Caco-2 (cell line): ENCODE data around the gene SRP72. TPM values are rescaled to one million over a fixed set of nuclear protein-coding genes. Genes with fewer than 3 reads are reported as not detected.
A peak's percentile ranks its signal among the peaks of the same experiment; 100 is the strongest.
"Not testable (repeated sequence)": the region's sequence is repeated elsewhere in the genome, so short reads cannot be mapped to it uniquely, and the experiment has no call there.

ENCODE experiments used
- BruUV-seq: library from RNA; stranded (reverse); fragments of 400-500 nt; replicated peaks from 2 replicates; lab custom pipeline; 2021; lab: Mats Ljungman, UMichigan
- CTCF ChIA-PET: fragments of 300-600 bp; sonication (Branson Sonifier 250); formaldehyde crosslinking; loops from one replicate; lab custom pipeline; 2022; ENCODE audit warnings: antibody characterized with exemption; lab: Charles Lee
- POLR2A ChIA-PET: fragments of 300-600 bp; sonication (Branson Sonifier 250); formaldehyde crosslinking; loops from one replicate; lab custom pipeline; 2022; ENCODE audit warnings: antibody characterized with exemption; lab: Charles Lee
- DNase-seq, 2 experiments: peaks; one replicate each; pipeline versions ENCODE4 v3.0.0 to v3.0.0-alpha.2; 2020 to 2022
- H3K27me3 ChIP-seq: replicated peaks from 2 replicates; pipeline ENCODE4 v1.6.0; 2011; ENCODE audit warnings: low read length; ENCODE audit not compliant: control insufficient read depth, insufficient read depth
- H3K36me3 ChIP-seq: 2 replicates; pipeline ENCODE4 v1.5.1; 2011; ENCODE audit warnings: low read length; ENCODE audit not compliant: control insufficient read depth, insufficient read depth
- H3K4me1 ChIP-seq: fragments of 250-450 bp; sonication (Bioruptor Pico); 2 replicates; pipeline ENCODE4 v1.5.1; 2020; ENCODE audit warnings: mild to moderate bottlenecking
- H3K4me3 ChIP-seq: 2 replicates; pipeline ENCODE4 v1.5.1; 2011; ENCODE audit warnings: low read depth, mild to moderate bottlenecking, control low read depth, low read length
- H3K9me3 ChIP-seq: fragments of 250-450 bp; sonication (Bioruptor Pico); 2 replicates; pipeline ENCODE4 v1.5.1; 2020; ENCODE audit warnings: mild to moderate bottlenecking, moderate library complexity
- H3K27ac Mint-ChIP-seq: one replicate; pipeline ENCODE4 v1.8.0; 2022; ENCODE audit warnings: mixed read lengths; ENCODE audit not compliant: unreplicated experiment
- H3K27me3 Mint-ChIP-seq: one replicate; pipeline ENCODE4 v1.8.0; 2022; ENCODE audit warnings: mixed read lengths; ENCODE audit not compliant: insufficient read depth, unreplicated experiment
- H3K36me3 Mint-ChIP-seq: one replicate; pipeline ENCODE4 v1.8.0; 2022; ENCODE audit warnings: mild to moderate bottlenecking, mixed read lengths; ENCODE audit not compliant: insufficient read depth, unreplicated experiment
- H3K4me1 Mint-ChIP-seq: one replicate; pipeline ENCODE4 v1.8.0; 2022; ENCODE audit warnings: low read depth, mixed read lengths; ENCODE audit not compliant: unreplicated experiment
- H3K4me3 Mint-ChIP-seq: one replicate; pipeline ENCODE4 v1.8.0; 2022; ENCODE audit warnings: mild to moderate bottlenecking, moderate library complexity, mixed read lengths; ENCODE audit not compliant: unreplicated experiment
- H3K9me3 Mint-ChIP-seq: one replicate; pipeline ENCODE4 v1.8.0; 2022; ENCODE audit warnings: mixed read lengths; ENCODE audit not compliant: unreplicated experiment
- CTCF ChIP-seq, 2 experiments: fragments of 200-600 bp in 1 of 2; IDR thresholded peaks; 1 replicate in 1 of 2; 2 replicates in 1 of 2; pipeline versions ENCODE4 v1.5.1 to v1.8.0; 2011 to 2022; ENCODE audit warnings: antibody characterized with exemption in 1 of 2, control low read depth in 1 of 2, inconsistent platforms in 1 of 2, low read depth in 1 of 2, low read length in 1 of 2, mild to moderate bottlenecking in 1 of 2, moderate library complexity in 1 of 2; ENCODE audit not compliant: insufficient read depth in 1 of 2, severe bottlenecking in 1 of 2, unreplicated experiment in 1 of 2
- intact Hi-C: fragments of 100-400 bp; cut with micrococcal nuclease; formaldehyde crosslinking; loops from one replicate; pipeline ENCODE4 v1.10.0; 2022; ENCODE audit not compliant: unreplicated experiment
- total RNA-seq: library from RNA; stranded (reverse); gene quantifications from 2 replicates; pipeline ENCODE4 v1.2.3, GENCODE V29; 2022

The SRP72 gene
- total RNA-seq, 1 experiment from 2014 or later = 116 TPM

DNA sequence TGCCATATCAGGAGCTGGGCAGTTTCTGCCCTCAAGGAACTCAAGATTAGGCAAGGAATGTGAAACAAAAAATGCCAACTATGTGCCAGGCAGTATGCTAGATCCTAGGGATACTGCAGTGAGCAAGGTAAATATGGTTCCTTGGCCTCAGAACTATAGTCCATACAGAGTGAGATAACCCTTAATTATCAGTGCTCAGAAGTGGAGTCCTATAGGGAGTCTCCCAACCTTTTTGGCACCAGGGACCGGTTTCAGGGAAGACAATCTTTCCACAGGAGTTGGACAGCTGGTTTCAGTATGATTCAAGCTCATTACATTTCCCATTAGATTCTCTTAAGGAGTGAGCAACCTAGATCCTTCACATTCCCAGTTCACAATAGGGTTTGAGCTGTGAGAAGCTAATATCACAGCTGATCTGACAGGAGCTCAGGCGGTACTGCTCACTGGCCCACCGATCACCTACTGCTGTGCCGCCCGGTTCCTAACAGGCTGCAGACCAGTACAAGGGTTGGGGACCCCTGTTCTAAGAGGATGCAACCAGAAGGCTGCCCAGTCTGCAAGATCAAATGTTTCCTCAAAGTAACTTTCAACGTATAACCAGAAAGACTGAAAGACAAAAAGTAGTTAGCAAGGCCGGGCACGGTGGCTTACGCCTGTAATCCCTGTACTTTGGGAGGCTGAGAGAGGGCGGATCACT is 1.7 kb upstream of the SRP72 start:
- BruUV-seq = no TSS peak
- Histone ChIP-seq H3K36me3 (peaks cover 2% of the 10 kb centered on the region; the same call in 1 of the 2 replicates), H3K27me3 (no peaks in the 10 kb centered on the region), H3K4me3 (peak overlapping the region; percentile 76), H3K9me3 (no peaks in the 10 kb centered on the region), H3K4me1 (peaks cover 20% of the 10 kb centered on the region)
- no peaks in the 10 kb centered on the region for H3K9me3 Mint-ChIP-seq
- intact Hi-C loops = loop anchor here (2.0 kb wide), 1 partner anchor 31 kb away; the partner anchor contains the start of gene PPAT
- H3K27me3 Mint-ChIP-seq = no peaks in the 10 kb centered on the region
- TF ChIP-seq CTCF (IDR thresholded peaks at IDR 0.05; ENCODE audit: insufficient read depth in 1 of 2, low read depth in 1 of 2, low read length in 1 of 2, severe bottlenecking in 1 of 2, unreplicated experiment in 1 of 2) = no peak
- H3K4me3 Mint-ChIP-seq = peak overlapping the region; percentile 99
- peaks cover 6% of the 10 kb centered on the region for H3K4me1 Mint-ChIP-seq
- H3K36me3 Mint-ChIP-seq = peaks cover 71% of the 10 kb centered on the region
- peak in 1 of 2 experiments; percentile 7 for DNase-seq
- ChIA-PET CTCF (no interaction called here), POLR2A (interaction anchor here (0.6 to 2.1 kb wide), 3 partner anchors 17 to 79 kb away, joined by 4 to 17 read pairs (median 7); partner anchors contain the start of genes PAICS and PPAT)
- H3K27ac Mint-ChIP-seq = peak overlapping the region; percentile 99

GRCh38 chr4:56466296-56466761 is 1.1 kb upstream of the SRP72 start:
- CTCF ChIA-PET, H3K4me1 Mint-ChIP-seq, H3K27me3 ChIP-seq, H3K9me3 ChIP-seq, H3K36me3 ChIP-seq, H3K27me3 Mint-ChIP-seq, BruUV-seq, H3K9me3 Mint-ChIP-seq: not testable (repeated sequence)
- peak overlapping the region; percentile 99 for H3K4me3 Mint-ChIP-seq
- Histone ChIP-seq H3K4me3 (peak overlapping the region; percentile 76), H3K4me1 (peaks cover 20% of the 10 kb centered on the region)
- H3K36me3 Mint-ChIP-seq = peaks cover 69% of the 10 kb centered on the region
- POLR2A ChIA-PET = interaction anchor here (0.5 to 2.1 kb wide), 4 partner anchors 17 to 80 kb away, joined by 4 to 17 read pairs (median 6); partner anchors contain the start of genes PAICS and PPAT
- intact Hi-C loops = loop anchor here (2.0 kb wide), 1 partner anchor 32 kb away; the partner anchor contains the start of gene PPAT
- DNase-seq = peak; percentile 52 to 68
- H3K27ac Mint-ChIP-seq = peak overlapping the region; percentile 99

GRCh38 chr4:56466910-56467283 is 520 bp upstream of the SRP72 start:
- Mint-ChIP-seq H3K27me3 (no peaks in the 10 kb centered on the region), H3K9me3 (no peaks in the 10 kb centered on the region), H3K36me3 (peaks cover 66% of the 10 kb centered on the region), H3K4me1 (peaks cover 6% of the 10 kb centered on the region), H3K4me3 (peak overlapping the region; percentile 99), H3K27ac (peak overlapping the region; percentile 99)
- intact Hi-C loops = loop anchor here (2.0 kb wide), 1 partner anchor 32 kb away; the partner anchor contains the start of gene PPAT
- H3K4me3 ChIP-seq = peak overlapping the region; percentile 76
- no peaks in the 10 kb centered on the region for H3K27me3 ChIP-seq
- BruUV-seq = TSS peak; percentile 72
- POLR2A ChIA-PET = interaction anchor here (0.5 to 2.1 kb wide), 2 partner anchors 31 to 80 kb away, joined by 4 to 17 read pairs; partner anchors contain the start of genes PAICS and PPAT
- no peaks in the 10 kb centered on the region for H3K9me3 ChIP-seq
- CTCF ChIA-PET = no interaction called here
- peaks cover 2% of the 10 kb centered on the region; the same call in 1 of the 2 replicates for H3K36me3 ChIP-seq
- TF ChIP-seq CTCF (IDR thresholded peaks at IDR 0.05; ENCODE audit: insufficient read depth in 1 of 2, low read depth in 1 of 2, low read length in 1 of 2, severe bottlenecking in 1 of 2, unreplicated experiment in 1 of 2) = no peak
- no peak for DNase-seq
- H3K4me1 ChIP-seq = peaks cover 20% of the 10 kb centered on the region
